Esophagus squamous epithelium (tissue), 5 donors: ENCODE results near the gene LILRB1. TPM values are rescaled to one million over a fixed set of nuclear protein-coding genes. Genes with fewer than 3 reads are reported as not detected.
"Not testable (repeated sequence)": the region's sequence is repeated elsewhere in the genome, so short reads cannot be mapped to it uniquely, and the experiment has no call there.

Source experiments
- DNase-seq: peaks from one replicate; lab custom pipeline; 2025; lab: John Stamatoyannopoulos, UW
- H3K27ac ChIP-seq, 4 donors: fragments of 200-600 bp; sonication (generic); one replicate each; pipeline ENCODE4 v1.5.1; 2016 to 2019; ENCODE audit warnings: mild to moderate bottlenecking in 1 of 4
- H3K27me3 ChIP-seq, 4 donors: fragments of 200-600 bp; sonication (generic); 1 replicate in 3 of 4; 2 replicates in 1 of 4; pipeline versions ENCODE4 v1.5.1 to v1.6.0; 2017 to 2021; ENCODE audit warnings: antibody characterized with exemption in 1 of 4
- H3K36me3 ChIP-seq, 3 donors: fragments of 200-600 bp; sonication (generic); one replicate each; pipeline ENCODE4 v1.5.1; 2016 to 2019
- H3K4me1 ChIP-seq, 3 donors: fragments of 200-600 bp; sonication (generic); one replicate each; pipeline ENCODE4 v1.5.1; 2017 to 2019
- H3K4me3 ChIP-seq, 4 donors: fragments of 200-600 bp; sonication (generic); 1 replicate in 3 of 4; 2 replicates in 1 of 4; pipeline ENCODE4 v1.5.1; 2016 to 2019; ENCODE audit warnings: mild to moderate bottlenecking in 2 of 4, moderate library complexity in 1 of 4
- H3K9me3 ChIP-seq, 3 donors: fragments of 200-600 bp; sonication (generic); one replicate each; pipeline ENCODE4 v1.5.1; 2016 to 2019
- POLR2A ChIP-seq, 4 donors: fragments of 450-650 bp; IDR thresholded peaks; one replicate each; pipeline ENCODE4 v1.6.1; 2017; ENCODE audit warnings: antibody characterized with exemption in 4 of 4, mild to moderate bottlenecking in 4 of 4, moderate library complexity in 3 of 4
- WGBS, 2 donors: methylation state at CpG; one replicate each; pipeline ENCODE4 v1.1.5; 2018; 5-methylcytosine and 5-hydroxymethylcytosine counted together
- intact Hi-C: fragments of 100-400 bp; cut with DNase I; formaldehyde crosslinking; loops from one replicate; pipeline ENCODE4 v1.15.0; 2022
- total RNA-seq, 4 donors: library from RNA; depleted of rRNA; stranded (reverse); fragments of >200 nt; gene quantifications; one replicate each; pipeline ENCODE4 v1.1.0, GENCODE V29; 2016
- TF ChIP-seq, protein P1 (sequence below), 6 experiments: fragments of 450-650 bp in 4 of 6; fragments of 200-600 bp in 2 of 6; sonication (generic) in 2 of 6; IDR thresholded peaks; one replicate each; pipeline ENCODE4 v1.5.1; 2016 to 2019; ENCODE audit warnings: antibody characterized with exemption in 6 of 6, mild to moderate bottlenecking in 4 of 6, moderate library complexity in 4 of 6
- donor health status: DM: yes; HTN: yes; CAD: no.

The LILRB1 gene
- total RNA-seq, 4 donors from 2014 or later, result 0.75 to 2.3 (median 1.5) TPM; not detected in 1

DNA sequence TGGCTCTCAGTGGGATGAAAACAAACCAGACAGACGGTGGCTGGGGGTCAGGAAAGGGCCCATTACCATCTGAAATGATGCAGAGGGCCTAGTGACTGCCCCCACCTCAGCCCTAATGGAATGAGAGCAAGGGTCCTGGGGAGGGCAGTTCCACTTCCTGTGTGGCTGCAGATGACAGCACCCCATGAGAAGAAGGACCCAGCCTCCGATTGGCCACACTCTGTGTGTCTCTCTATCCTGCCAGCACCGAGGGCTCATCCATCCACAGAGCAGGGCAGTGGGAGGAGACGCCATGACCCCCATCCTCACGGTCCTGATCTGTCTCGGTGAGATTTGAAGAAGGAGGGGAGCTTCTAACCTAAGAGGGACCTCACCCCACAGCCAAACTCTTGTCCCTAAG, 498 bp downstream of the LILRB1 start:
- no peaks in the 10 kb centered on the region for H3K9me3 ChIP-seq
- H3K36me3 ChIP-seq, result no peaks in the 10 kb centered on the region
- no peak overlapping the region for H3K4me3 ChIP-seq
- H3K4me1 ChIP-seq, result peaks cover 0 to 9% (median 0%) of the 10 kb centered on the region in 3 donors
- DNase-seq, result no peak
- intact Hi-C loops, result no loop called here
- 9 to 58% methylated on average over 1 to 2 of the region's 6 CpGs for WGBS, 2 donors
- H3K27ac ChIP-seq, result peak overlapping the region in 1 of 4 donors; percentile 0
- peaks cover 0 to 48% (median 0%) of the 10 kb centered on the region in 4 donors for H3K27me3 ChIP-seq
- no peak for TF ChIP-seq POLR2A (IDR thresholded peaks at IDR 0.05)
- TF ChIP-seq, protein P1, sequence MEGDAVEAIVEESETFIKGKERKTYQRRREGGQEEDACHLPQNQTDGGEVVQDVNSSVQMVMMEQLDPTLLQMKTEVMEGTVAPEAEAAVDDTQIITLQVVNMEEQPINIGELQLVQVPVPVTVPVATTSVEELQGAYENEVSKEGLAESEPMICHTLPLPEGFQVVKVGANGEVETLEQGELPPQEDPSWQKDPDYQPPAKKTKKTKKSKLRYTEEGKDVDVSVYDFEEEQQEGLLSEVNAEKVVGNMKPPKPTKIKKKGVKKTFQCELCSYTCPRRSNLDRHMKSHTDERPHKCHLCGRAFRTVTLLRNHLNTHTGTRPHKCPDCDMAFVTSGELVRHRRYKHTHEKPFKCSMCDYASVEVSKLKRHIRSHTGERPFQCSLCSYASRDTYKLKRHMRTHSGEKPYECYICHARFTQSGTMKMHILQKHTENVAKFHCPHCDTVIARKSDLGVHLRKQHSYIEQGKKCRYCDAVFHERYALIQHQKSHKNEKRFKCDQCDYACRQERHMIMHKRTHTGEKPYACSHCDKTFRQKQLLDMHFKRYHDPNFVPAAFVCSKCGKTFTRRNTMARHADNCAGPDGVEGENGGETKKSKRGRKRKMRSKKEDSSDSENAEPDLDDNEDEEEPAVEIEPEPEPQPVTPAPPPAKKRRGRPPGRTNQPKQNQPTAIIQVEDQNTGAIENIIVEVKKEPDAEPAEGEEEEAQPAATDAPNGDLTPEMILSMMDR (IDR thresholded peaks at IDR 0.05), result no peak

DNA sequence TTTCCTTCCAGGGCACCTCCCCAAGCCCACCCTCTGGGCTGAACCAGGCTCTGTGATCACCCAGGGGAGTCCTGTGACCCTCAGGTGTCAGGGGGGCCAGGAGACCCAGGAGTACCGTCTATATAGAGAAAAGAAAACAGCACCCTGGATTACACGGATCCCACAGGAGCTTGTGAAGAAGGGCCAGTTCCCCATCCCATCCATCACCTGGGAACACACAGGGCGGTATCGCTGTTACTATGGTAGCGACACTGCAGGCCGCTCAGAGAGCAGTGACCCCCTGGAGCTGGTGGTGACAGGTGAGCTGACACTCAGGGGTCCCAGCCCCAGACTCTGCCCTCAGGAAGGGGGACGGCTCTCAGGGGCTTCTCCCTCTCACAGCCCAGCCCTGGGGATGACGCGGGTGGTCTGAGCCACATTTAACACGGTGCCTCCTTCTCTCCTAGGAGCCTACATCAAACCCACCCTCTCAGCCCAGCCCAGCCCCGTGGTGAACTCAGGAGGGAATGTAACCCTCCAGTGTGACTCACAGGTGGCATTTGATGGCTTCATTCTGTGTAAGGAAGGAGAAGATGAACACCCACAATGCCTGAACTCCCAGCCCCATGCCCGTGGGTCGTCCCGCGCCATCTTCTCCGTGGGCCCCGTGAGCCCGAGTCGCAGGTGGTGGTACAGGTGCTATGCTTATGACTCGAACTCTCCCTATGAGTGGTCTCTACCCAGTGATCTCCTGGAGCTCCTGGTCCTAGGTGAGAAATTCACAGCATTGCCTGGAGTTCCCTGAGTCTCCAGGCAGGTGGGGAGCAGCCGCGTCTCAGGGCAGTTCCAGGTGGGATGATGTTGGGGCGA, 1.4 kb downstream of the LILRB1 start:
- H3K4me1 ChIP-seq, H3K9me3 ChIP-seq, DNase-seq, H3K4me3 ChIP-seq, H3K27ac ChIP-seq, H3K36me3 ChIP-seq, intact Hi-C loops: not testable (repeated sequence)
- WGBS, 2 donors, result 78 to 79% methylated on average over 10 to 12 of the region's 23 CpGs
- peaks cover 0 to 51% (median 0%) of the 10 kb centered on the region in 4 donors for H3K27me3 ChIP-seq

DNA sequence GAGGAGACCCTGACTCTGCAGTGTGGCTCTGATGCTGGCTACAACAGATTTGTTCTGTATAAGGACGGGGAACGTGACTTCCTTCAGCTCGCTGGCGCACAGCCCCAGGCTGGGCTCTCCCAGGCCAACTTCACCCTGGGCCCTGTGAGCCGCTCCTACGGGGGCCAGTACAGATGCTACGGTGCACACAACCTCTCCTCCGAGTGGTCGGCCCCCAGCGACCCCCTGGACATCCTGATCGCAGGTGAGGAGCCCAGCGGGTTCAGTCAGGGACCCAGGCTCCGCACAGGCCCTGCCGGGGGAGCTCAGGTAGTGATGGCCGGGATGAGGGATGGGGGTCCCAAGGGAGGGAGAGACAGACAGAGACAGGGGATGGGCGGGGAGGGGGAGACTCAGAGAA, 2.2 kb downstream of the LILRB1 start:
- H3K27ac ChIP-seq, H3K4me3 ChIP-seq, H3K9me3 ChIP-seq, H3K4me1 ChIP-seq, H3K36me3 ChIP-seq, intact Hi-C loops, DNase-seq: not testable (repeated sequence)
- H3K27me3 ChIP-seq, result peaks cover 0 to 51% (median 0%) of the 10 kb centered on the region in 4 donors
- WGBS, 2 donors, result 57 to 73% methylated on average over 1 to 8 of the region's 16 CpGs

DNA sequence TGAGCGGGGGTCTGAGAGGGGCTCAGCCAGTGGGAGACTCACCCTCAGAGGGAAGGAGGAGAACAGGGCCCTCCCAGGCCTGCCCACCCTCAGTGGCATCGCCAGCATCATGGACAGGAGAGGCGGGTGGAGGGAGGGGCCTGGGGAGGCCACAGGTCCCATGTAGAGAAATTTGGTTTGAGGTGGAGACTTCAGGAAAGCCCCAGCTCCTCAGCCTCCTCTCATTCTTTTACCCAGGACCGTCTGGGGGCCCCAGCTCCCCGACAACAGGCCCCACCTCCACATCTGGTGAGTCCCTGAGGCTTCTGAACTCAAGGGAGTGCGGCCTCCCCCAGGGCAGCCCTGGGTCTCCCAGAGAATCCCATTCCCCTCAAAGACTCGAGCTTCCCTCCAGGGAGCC, 3.1 kb downstream of the LILRB1 start:
- no peak for DNase-seq
- Histone ChIP-seq H3K9me3 (no peaks in the 10 kb centered on the region), H3K36me3 (no peaks in the 10 kb centered on the region), H3K4me1 (peaks cover 0 to 5% (median 0%) of the 10 kb centered on the region in 3 donors), H3K4me3 (no peak overlapping the region), H3K27ac (no peak overlapping the region), H3K27me3 (peaks cover 0 to 51% (median 0%) of the 10 kb centered on the region in 4 donors)
- intact Hi-C loops, result no loop called here
- TF ChIP-seq, protein P1 (IDR thresholded peaks at IDR 0.05), result no peak
- 93% methylated on average over 2 of the region's 7 CpGs; no CpG with 5 or more reads in 1 of the 2 donors for WGBS, 2 donors

DNA sequence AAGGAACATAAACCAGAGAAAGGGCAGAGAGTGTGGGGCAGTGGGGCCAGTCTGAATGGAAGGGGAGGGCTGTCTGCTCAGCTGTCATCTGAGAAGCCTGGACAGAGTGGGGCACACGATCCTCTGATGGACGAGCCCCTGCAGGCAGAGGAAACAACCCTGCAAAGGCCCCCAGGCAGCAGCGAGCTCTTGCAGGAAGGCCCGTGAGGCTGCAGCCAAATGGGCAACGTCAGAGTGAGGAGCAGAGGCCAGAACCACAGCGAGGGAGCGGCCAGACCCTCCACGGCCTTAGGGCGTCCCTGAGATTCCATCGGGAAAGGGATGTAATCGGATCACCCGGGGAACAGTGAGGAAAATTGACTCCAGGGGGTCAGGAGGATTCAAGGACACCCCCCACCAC, 5.8 kb downstream of the LILRB1 start:
- intact Hi-C loops, result not testable (repeated sequence)

DNA sequence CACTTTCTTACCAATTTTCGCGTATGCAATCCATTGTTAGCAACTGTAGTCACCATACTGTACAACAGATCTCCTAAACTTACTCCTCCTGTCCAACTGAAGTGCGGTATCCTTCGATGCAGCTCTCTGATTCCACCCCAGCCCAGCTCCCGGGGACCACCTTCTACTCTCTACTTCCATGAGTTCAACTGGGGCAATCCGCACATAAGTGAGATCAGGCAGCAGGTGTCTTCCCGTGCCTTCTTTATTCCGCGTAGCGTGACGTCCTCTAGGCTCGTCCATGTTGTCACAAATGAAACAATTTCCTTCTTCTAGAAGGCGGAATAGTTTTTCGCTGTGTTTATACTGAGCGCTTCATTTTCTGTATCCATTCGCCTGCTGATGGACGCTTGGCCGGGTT, 8.4 kb downstream of the LILRB1 start:
- DNase-seq, result no peak
- H3K9me3 ChIP-seq, result no peaks in the 10 kb centered on the region
- 90 to 91% methylated on average over 18 of the region's 18 CpGs for WGBS, 2 donors
- H3K4me1 ChIP-seq, result no peaks in the 10 kb centered on the region
- H3K27ac ChIP-seq, result no peak overlapping the region
- intact Hi-C loops, result no loop called here
- peaks cover 0 to 28% (median 0%) of the 10 kb centered on the region in 4 donors for H3K27me3 ChIP-seq
- no peak for TF ChIP-seq POLR2A (IDR thresholded peaks at IDR 0.05)
- TF ChIP-seq, protein P1 (IDR thresholded peaks at IDR 0.05), result no peak
- no peak overlapping the region for H3K4me3 ChIP-seq
- no peaks in the 10 kb centered on the region for H3K36me3 ChIP-seq

More for the DNA sequence above, 5.8 kb downstream of the LILRB1 start:
- H3K27me3 ChIP-seq, result peaks cover 0 to 40% (median 0%) of the 10 kb centered on the region in 4 donors
- not testable (repeated sequence) for H3K4me1 ChIP-seq, H3K4me3 ChIP-seq, DNase-seq, H3K36me3 ChIP-seq, H3K27ac ChIP-seq, H3K9me3 ChIP-seq
- 25 to 32% methylated on average over 5 to 12 of the region's 12 CpGs for WGBS, 2 donors

DNA sequence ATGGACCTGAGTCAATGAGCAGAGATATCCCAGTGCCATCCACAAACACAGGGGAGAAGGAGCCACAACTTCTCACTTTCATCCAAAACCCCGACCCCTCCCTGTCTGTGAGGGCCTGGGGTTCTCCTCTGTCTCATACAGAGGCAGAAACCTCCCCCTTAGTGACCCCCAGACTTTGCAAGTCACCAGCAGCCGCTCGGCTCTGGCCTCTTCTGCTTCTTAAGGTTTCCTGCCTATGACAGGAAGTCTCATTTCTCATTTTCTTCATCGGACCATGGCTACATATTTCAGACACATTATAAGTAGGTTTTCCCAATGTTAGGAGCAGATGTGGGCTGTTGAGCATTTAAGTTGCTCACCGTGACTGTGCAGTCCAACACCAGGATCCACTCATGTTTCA, 12.7 kb downstream of the LILRB1 start:
- H3K36me3 ChIP-seq, H3K4me3 ChIP-seq, H3K27ac ChIP-seq, H3K9me3 ChIP-seq, DNase-seq, H3K4me1 ChIP-seq, intact Hi-C loops: not testable (repeated sequence)
- H3K27me3 ChIP-seq, result peaks cover 0 to 16% (median 0%) of the 10 kb centered on the region in 4 donors
- WGBS, 2 donors, result 62 to 66% methylated on average over 5 of the region's 5 CpGs

DNA sequence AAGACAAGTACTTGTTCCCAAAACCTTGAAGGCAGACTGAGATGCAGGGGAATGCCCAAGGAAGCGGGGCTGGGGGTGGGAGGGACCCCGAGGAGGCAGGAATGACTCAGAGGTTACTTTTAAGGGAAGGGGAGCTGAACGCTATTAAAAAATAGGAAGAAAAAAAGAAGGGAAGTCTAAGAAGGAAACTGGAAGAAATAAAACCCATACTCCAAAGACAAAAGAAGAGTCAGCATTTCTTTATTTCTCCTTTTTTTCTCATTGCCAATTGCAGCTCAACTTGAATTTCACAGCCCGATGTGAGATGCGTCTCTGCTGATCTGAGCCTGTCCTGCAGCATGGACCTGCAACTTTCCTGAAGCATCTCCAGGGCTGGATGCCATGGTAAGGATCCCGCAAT, 13.3 kb downstream of the LILRB1 start:
- H3K4me1 ChIP-seq, H3K4me3 ChIP-seq, H3K36me3 ChIP-seq, DNase-seq, H3K9me3 ChIP-seq, intact Hi-C loops: not testable (repeated sequence)
- Histone ChIP-seq H3K27me3 (peaks cover 0 to 16% (median 0%) of the 10 kb centered on the region in 4 donors), H3K27ac (peak overlapping the region in 1 of 4 donors; percentile 28)
- WGBS, 2 donors, result 62 to 75% methylated on average over 5 to 6 of the region's 6 CpGs
